ENCODE measurements around the gene GPR37L1.
"Not testable (repeated sequence)": the region's sequence is repeated elsewhere in the genome, so short reads cannot be mapped to it uniquely, and the experiment has no call there.

Gene GPR37L1

GRCh38 chr1:202110977-202111376 lies 11.7 kb upstream of the GPR37L1 start:
- DNase-seq: no peak

- DNase-seq: not testable (repeated sequence)
Measured at GRCh38 chr1:202111589-202111988, 11.1 kb upstream of the GPR37L1 start.

GRCh38 chr1:202112859-202113689 lies 9.6 kb upstream of the GPR37L1 start:
- no peak for DNase-seq

- DNase-seq: no peak
Measured at GRCh38 chr1:202113690-202114300, 8.9 kb upstream of the GPR37L1 start.

- no peak for DNase-seq
Measured at GRCh38 chr1:202116287-202116686, 6.4 kb upstream of the GPR37L1 start.

GRCh38 chr1:202117898-202118371 lies 4.8 kb upstream of the GPR37L1 start:
- DNase-seq: no peak

- DNase-seq: no peak
Measured at GRCh38 chr1:202121006-202121405, 1.7 kb upstream of the GPR37L1 start.

- DNase-seq: no peak
Measured at GRCh38 chr1:202123336-202123813, 658 bp downstream of the GPR37L1 start.

GRCh38 chr1:202124142-202124541 lies 1.4 kb downstream of the GPR37L1 start:
- DNase-seq: no peak

- no peak for DNase-seq
Measured at GRCh38 chr1:202125611-202126010, 2.9 kb downstream of the GPR37L1 start.

GRCh38 chr1:202126426-202126825 lies 3.7 kb downstream of the GPR37L1 start:
- no peak for DNase-seq

GRCh38 chr1:202127061-202127460 lies 4.3 kb downstream of the GPR37L1 start:
- DNase-seq: no peak

- no peak for DNase-seq
Measured at GRCh38 chr1:202127836-202128622, 5.3 kb downstream of the GPR37L1 start.

GRCh38 chr1:202129453-202130296 lies 7.0 kb downstream of the GPR37L1 start:
- DNase-seq: no peak

GRCh38 chr1:202130297-202130721 lies 7.6 kb downstream of the GPR37L1 start:
- DNase-seq: no peak

GRCh38 chr1:202130816-202131522 lies 8.3 kb downstream of the GPR37L1 start:
- DNase-seq: no peak

- no peak for DNase-seq
Measured at GRCh38 chr1:202131956-202132821, 9.5 kb downstream of the GPR37L1 start.

GRCh38 chr1:202133001-202133400 lies 10.3 kb downstream of the GPR37L1 start:
- no peak for DNase-seq

- no peak for DNase-seq
Measured at GRCh38 chr1:202133496-202133895, 10.8 kb downstream of the GPR37L1 start.

GRCh38 chr1:202133989-202134388 lies 11.3 kb downstream of the GPR37L1 start:
- DNase-seq: no peak
